NCI-H1105 (cell line): Measurements from ENCODE around the gene PIGBOS1.
"Not testable (repeated sequence)": the region's sequence is repeated elsewhere in the genome, so short reads cannot be mapped to it uniquely, and the experiment has no call there.

Experiments
- DNase-seq: peaks from one replicate; lab custom pipeline; 2025; lab: John Stamatoyannopoulos, UW

Gene PIGBOS1, protein sequence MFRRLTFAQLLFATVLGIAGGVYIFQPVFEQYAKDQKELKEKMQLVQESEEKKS

DNA sequence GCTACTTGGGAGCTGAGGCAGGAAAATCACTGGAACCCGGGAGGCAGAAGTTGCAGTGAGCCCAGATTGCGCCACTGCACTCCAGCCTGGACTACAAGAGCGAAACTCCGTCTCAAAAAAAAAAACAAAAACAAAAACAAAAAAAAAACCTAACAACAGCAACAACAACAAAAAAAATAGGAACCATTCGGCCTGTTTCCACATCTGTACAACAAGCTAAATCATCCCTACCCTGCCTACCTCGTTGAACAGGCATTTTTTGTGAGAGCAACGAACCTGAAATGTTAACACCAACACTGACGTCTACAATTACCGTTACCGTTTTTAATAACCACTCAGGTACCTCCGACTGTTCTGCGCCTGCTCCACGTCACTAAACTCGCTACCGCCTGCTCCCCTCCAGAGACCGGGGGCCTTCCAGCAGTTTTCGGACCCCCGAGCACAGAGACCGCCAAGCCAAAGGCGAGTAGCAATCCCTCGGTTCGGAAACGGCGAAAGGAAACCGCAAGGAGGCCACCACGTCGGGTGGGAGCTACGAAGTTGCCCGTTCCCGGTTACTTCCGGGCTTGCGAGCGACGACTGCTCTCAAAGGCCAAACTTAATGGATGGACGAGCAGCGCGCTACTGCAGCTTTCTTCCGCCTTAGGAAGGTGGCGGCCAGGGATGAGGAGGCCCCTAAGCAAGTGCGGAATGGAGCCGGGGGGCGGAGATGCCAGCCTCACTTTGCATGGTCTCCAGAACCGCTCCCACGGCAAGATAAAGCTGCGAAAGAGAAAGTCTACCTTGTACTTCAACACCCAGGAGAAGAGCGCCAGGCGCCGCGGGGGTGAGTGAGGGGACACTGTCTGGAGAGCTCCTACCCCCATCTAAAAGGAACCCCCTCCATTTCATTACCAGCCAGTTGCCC lies at the start of gene PIGBOS1, which contains the start of gene PIGB:
Gene PIGBOS1, minus strand, starts transcription at position 536 of the 907 bp plus-strand sequence. CDS start 1,331 bp downstream, outside the sequence.
Gene PIGB, plus strand, starts transcription at position 635 of the 907 bp plus-strand sequence. Its CDS starts 29 bp downstream, at position 664.
- peak; percentile 65 for DNase-seq

DNA sequence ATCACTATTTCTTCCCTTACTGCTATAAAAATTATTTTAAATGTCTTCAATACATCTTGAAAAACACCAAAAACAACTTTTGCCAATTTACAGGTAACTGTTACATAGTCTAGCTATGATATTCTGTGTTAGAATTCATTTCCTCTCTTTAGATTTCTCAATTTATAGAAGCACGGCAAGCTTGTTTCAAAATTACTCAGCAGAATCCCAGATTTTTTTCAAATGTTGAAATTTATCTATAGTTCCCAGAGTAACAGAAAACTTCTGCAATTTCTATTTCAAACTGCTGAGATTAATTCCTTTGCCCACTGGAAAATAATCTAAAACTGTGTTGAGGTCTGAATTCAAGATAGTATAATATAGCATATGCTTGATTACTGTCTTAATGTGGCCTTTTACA lies 48.1 kb upstream of the PIGBOS1 start:
- DNase-seq, result no peak

DNA sequence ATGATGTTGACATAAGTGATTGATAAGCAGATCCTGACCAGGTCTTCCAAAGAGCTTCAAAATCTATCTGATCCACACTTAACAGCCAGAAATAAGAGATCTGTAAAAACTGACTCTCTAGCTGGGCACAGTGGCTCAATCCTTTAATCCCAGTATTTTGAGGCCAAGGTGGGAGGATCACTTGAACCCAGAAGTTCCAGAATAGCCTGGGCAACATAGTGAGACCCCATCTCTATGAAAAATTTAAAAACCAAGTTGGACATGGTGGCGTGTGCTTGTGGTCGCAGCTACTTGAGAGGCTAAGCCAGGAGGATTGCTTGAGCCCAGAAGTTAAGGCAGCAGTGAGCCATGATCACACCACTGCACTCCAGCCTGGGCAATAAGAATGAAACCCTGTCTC lies 43.7 kb upstream of the PIGBOS1 start:
- no peak for DNase-seq

DNA sequence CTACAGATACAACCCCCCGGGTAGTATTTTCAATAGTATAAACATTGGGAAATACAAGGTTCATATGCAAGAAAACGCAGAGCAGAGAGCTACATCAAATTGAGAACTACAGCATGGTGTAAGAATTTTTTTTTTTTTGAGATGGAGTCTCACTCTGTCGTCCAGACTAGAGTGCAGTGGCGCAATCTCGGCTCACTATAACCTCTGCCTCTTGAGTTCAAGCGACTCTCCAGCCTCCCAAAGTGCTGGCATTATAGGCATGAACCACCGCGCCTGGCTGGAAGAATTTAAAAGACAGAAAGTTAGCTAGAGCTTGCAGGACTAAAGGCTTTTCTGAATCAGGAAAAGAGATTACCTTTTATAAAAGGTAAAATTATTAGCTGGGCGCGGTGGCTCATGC lies 42.1 kb upstream of the PIGBOS1 start:
- no peak for DNase-seq

DNA sequence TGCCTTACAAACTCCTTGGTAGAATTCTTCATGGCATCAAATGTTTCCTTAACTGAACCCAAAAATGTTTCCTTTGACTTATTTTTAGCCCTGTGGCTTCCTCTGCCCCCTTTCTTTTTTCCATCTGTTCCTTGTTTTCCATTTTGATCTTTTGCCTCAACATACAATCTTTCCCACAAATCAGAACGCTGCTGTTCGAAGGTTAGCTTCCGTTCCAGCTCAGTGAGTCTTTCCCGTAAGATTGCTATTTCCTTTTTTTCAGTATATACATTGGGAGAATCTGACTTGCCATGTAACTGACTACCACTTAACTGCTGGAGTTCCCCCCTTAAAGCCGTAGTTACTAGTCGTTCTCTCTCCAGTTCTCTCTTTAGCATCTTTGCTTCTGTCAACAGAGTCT lies 41.3 kb upstream of the PIGBOS1 start:
- no peak for DNase-seq

DNA sequence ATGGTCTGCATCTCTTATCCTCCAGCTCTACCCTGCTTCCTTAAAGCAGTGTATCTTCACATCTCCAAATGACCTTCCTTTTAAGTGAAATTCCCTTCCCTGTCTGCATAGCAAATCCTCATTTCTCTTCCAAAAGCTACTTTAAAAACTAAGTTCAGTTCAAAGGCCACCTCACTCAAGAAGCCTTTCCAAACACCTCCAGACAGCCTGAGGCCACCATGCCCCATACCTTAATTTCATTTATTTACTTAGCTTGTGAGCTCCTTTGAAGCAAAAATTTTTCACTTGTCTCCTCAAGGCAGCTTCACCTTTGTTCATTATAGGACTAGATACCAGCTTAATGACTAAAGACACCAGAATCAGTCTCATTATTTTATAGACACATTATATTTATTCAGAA lies 39.5 kb upstream of the PIGBOS1 start:
- no peak for DNase-seq

DNA sequence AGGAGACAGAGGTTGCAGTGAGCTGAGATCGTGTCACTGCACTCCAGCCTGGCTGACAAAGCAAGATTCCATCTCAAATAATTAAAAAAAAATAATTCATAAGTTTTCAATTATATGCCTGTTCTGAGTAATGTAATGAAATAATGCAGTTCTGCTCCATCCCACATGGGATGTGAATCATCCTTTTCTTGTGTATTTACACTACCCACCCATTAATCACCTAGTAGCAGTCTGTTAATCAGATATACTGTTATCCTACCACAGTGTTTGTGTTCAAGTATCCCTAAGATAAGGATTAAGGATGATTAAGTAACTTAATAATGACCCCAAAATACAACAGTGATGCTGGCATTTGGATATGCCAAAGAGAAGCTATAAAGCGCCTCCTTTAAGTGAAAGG lies 38.9 kb upstream of the PIGBOS1 start:
- no peak for DNase-seq

DNA sequence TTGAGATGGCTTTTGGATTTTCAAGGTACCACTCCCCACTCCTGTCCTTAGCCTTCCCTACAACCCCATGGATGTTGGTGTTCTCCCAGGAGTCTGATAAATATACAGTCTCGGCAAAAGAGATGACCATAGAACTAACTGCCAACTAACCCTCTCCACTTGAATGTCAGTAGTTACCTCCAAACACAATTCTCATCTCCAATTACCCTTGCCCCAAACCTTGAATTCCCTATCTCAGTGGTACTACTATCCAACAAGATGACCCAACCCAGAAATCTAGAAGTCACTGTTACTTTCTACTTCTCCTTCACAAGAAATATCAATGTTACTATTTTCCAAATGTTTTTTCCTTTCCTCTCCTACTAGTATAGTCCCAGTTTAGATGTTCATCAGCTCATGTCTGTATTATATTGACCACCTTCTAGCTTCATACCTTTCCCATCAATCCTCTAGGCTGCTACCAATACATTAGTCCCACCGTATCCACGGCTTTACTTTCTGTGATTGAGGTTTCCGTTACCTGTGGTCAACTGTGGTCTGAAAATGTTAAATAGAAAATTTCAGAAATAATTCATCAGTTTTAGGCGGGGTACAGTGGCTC lies 38.2 kb upstream of the PIGBOS1 start:
- DNase-seq, result no peak

DNA sequence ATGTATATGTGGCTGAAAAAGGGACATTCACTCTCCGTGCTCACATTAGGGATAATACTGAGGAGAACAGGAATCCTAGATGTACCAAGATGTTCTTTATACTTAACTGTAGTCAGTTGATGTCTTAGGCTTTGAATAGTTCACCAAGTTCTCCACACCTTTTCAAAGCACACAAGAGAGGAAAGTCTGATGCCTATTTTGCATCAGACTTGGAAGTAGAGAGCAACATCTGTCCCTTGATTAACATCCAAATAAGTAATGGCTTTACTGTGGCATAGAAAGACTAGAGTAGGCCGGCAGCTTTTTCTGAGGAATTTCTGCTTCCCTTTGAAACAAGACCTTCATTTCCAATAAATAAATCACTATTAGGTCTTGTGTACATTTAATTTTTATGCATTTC lies 34.1 kb upstream of the PIGBOS1 start:
- DNase-seq, result no peak

DNA sequence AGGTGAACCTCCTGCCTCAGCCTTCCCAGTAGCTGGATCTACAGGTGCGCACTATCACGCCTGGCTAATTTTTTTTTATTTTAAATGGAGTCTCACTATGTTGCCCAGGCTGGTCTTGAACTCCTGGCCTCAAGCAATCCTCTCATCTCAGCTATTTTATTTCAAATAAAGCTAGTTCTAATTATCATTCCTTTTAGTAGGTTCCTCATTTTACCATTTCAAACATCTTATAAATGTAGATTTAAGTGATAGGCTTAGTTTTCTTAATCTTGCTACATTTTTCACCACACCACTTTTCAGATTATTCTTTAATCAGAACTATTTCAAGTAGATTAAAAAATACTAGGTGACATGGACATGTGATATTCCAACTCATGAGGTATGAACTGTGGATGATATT lies 30.4 kb upstream of the PIGBOS1 start:
- no peak for DNase-seq

DNA sequence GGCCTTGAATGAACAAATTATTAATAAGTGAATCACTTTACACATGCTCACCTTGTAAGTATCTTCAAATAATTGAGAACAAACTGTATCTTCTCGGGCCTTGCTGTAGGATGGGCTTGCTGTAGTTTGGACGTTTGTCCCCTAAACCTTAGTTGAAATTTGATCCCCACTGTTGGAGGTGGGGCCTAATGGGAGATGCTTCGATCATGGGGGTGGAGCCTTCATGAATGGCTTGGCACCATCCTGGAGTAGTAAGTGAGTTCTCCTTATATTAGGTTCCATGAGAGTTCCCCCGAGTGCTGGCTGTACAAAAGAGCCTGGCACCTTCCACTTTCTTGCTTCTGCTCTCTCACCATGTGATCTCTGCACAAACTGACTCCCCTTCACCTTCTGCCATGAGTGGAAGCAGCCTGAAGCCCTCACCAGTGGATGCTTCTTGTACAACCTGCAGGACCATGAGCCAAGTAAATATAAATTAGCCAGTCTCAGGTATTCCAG lies 29.4 kb upstream of the PIGBOS1 start:
- DNase-seq, result no peak

DNA sequence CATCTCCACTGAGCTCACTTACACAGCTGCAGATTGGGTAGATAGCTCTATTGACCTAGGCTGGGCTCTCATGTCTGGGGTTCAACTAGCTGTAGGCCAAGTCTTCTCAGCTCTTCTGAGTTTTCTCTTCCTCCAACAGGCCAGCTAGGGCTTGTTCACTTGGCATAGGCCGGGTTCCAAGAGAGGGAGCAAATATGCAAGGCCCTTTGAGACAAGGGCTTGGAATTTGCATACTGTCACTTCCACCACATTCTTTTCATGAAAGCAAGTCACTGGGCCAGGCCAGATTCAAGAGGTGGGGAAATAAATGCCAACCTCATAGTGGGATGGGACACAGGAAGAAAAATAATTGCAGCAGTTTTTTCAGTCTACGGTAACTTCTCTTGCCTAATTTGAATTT lies 25.3 kb upstream of the PIGBOS1 start:
- no peak for DNase-seq

DNA sequence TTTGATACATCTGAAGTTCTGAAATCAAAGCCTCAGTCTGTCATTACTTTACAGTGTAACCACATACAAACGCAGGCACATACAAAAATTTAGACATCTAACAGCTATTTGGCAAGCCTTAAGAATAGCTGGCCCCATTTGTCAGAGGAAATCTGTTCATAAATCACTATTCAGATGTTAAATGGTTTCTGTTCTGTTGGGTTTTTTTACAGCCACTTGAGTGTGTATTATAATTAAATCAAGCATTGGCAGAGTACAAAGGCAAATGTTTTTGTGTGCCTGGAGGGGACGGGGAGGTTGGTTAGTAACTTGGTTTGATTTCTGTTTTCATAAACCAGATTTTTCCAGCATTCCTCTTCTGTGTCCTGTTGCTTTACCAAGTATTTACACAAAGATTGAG lies 24.2 kb upstream of the PIGBOS1 start:
- DNase-seq, result peak; percentile 24

DNA sequence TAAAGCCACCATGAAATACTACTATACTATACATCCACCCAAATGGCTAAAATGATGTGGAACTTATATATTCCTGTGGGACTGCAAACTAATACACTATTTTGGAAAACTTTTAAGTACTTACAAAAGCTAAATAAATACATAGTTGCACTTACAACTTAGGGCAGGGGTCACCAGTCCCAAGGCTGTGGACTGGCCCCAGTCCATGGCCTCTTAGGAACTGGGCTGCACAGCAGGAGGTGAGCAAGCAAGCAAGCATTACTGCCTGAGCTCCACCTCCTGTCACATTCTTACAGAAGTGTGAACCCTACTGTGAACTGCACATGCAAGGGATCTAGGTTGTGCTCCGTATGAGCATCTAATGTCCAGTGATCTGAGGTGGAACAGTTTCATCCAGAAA lies 18.2 kb upstream of the PIGBOS1 start:
- DNase-seq, result no peak

DNA sequence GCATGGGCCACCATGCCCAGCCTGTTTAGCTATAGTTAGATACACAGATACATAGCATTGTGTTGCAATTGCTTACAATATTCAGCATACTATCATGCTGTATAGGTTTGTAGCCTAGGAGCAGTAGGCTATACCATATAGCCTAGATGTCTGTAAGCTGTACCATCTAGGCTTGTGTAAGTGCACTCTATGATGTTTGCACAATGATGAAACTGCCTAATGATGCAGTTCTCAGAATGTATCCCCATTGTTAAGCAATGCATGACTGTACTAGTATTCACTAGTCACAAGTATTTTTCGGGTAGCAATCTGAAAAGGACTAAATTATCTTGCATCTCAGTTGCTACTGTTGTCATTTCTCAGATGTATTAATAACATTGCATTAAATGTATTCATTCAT lies 16.1 kb upstream of the PIGBOS1 start:
- DNase-seq, result no peak

DNA sequence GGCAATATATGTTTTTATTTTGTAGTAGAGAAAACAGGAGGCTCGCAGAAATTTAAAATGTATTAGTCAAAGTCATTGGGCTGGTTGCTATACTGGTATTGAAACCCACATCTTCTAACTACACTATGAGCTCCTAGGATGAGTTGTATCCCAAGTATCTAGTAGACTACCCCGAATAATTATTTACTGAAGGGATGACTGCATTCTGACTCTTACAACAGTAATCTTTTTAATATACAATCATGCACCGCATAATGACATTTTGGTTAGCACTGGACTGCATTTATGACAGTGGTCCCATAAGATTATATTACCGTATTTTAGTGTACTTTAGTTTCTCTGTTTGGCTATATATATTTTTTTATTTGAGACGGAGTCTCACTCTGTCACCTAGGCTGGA lies 15.4 kb upstream of the PIGBOS1 start:
- DNase-seq, result no peak

DNA sequence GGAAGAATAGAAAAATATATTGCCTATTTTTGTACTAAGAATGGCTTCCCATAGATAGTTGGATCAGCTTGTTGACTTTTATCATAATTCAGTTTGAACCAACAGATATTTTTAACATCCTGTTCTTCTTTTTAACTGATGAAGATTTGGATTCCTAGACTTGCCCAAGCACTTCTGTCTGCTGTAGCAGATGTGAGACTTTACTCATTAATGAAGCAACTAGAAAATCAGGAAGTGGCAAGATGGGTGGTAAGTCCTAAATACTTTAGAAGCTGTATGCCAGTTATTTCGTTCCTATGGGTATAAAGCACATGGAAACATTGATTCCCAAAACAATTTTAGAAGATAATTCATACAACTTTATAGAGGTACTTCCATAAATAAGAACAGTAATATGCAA lies 8.5 kb upstream of the PIGBOS1 start:
- no peak for DNase-seq

DNA sequence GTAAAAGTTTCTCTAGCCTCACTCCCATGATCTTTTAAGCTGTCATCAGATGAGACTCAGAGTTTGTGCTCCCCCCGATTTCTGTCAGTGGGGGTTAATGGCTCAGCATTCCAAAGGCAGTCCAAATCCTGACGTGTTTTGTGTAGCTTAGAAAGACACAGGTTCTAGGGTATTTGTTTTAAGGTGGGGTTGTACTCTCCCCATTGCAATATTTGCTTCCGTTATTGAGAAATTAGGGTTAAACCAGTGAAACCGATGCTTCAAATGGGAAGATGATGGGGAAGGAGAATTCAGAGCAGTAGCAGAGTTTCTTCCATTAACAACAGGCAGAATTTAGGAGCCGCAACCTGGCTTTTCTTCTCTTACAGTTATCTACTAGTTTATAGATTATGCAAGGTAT lies 3.5 kb upstream of the PIGBOS1 start:
- DNase-seq, result no peak

DNA sequence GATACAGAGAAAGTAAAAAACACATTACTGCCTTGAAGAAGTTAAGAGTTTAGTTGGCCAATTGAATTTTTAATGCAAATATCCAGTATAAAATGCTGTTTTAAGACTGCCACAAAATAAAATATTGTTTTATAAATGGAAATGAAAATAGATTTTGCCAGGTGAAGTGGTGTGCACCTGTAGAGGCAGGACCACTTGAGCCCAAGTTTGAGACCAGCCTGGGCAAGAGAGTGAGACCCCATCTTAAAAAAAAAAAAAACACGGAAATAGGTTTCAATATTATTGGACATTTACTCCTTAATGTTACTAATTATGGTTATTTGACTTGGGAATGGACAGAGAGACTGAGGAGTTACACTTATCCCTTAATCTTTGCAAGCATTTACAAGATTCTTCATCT lies 2.0 kb upstream of the PIGBOS1 start:
- DNase-seq, result no peak

DNA sequence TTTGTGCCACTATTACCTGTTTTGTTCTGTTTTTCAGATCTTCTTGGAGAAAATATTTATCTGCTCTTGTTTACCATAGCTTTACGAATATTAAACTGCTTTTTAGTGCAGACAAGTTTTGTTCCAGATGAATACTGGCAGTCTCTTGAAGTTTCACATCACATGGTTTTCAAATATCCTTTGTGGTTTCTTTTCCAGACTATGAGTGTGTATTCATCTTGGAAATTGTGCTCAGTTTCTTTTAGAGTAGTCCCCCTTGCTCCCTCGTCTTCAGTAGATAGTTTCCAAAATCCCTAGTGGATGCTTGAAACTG lies 1.3 kb upstream of the PIGBOS1 start:
- DNase-seq, result no peak

DNA sequence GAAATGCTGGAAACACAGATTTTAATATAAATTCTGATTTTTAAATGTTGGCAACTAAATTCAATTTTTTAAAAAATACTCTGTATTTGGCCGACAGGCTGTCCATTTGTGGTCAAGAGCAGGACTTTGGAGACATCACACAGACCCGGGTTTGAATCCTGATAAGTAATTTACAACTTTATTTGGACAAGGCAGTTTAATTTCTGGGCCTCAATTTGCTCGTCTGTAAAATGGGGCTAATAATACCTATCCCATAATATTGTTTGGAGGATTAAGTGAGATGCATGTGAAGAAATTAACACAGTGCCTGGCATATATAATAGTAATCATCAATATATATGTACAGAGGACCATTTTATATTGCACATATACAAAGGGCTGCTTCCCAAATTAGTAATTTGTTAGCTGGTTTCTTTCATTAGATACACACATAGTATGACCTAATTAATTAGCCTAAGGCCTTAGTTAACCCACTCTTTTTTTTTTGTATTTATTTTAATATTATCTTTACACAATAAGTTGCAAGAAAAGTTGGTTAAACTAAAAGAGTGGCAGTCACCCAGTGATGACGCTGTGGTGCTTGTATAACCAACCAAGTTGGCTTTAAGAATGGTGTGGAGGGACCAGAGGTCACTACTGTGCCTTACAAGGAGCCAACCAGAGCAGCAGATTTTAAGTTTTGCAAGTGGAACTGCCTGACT lies 764 bp upstream of the PIGBOS1 start:
- no peak for DNase-seq

DNA sequence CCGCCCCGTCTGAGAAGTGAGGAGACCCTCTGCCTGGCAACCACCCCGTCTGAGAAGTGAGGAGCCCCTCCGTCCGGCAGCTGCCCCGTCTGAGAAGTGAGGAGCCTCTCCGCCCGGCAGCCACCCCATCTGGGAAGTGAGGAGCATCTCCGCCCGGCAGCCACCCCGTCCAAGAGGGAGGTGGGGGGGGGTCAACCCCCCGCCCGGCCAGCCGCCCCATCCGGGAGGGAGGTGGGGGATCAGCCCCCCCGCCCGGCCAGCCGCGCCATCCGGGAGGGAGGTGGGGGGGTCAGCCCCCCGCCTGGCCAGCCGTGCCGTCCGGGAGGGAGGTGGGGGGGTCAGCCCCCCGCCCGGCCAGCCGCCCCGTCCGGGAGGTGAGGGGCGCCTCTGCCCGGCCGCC lies 16.1 kb downstream of the PIGBOS1 start:
- DNase-seq, result not testable (repeated sequence)

DNA sequence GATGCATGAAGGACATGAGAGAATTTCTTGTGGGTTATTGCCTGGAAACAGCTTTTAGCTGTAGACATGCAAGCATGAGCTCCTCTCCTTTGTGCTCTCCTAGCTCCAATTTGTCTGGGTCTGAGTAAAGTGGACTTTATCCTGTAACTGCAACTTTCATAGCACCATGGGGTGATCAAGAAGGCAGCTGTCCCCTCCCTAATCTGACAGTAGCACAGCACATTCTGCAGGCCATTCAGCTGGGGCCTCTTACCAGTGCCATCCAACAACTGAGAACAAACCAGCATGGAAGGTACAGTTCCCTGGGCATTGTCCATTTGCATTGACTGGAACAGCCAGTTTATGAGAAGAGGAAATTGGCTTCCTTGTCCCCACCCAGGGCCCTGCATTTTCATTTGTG lies 21.6 kb downstream of the PIGBOS1 start:
- DNase-seq, result no peak
